DMS153 treated with DMSO at 0.1 percent for 48 hours (cell line): ENCODE measurements around the gene CPSF4.
"Not testable (repeated sequence)": the region's sequence is repeated elsewhere in the genome, so short reads cannot be mapped to it uniquely, and the experiment has no call there.

Source experiments
- DNase-seq: peaks from one replicate; lab custom pipeline; 2025; ENCODE audit not compliant: unreplicated experiment; lab: John Stamatoyannopoulos, UW

The CPSF4 gene

DNA sequence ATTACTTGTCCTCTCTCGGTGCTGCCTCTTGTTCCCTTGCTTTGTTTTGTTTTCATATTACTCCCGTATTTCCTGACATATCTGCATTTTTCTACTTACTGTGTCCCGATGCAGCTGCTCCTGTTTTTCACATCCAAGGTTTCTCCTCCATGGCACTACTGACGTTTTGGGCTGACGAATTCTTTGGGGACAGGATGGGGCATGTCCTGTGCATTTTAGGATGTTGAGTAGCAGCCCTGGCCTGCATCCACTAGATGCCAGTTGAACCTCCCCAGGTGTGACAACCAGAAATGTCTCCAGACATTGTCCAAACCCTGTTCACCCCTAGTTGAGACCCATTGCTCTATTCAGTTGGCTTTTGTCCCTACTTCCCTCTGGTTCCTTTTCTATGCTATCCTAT, 46.4 kb downstream of the CPSF4 start:
- no peak for DNase-seq

DNA sequence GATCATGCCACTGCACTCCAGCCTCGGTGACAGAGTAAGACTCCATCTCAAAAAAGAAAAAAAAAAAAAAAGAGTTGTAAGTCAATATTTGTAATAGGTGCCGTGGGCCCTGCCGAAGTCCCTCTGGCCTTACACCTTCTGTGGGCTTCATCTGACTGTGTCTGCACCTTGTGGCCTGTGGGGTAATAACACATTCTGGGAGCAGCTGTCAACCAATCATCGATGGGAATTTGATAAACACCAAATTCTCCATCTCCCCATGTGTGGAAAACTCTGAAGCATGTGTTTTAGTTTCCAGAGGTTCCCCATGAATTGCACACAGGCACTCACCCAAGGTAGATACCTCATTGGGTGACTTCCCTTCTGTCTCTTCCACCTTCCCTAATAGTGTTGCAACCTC, 50.5 kb downstream of the CPSF4 start:
- no peak for DNase-seq

DNA sequence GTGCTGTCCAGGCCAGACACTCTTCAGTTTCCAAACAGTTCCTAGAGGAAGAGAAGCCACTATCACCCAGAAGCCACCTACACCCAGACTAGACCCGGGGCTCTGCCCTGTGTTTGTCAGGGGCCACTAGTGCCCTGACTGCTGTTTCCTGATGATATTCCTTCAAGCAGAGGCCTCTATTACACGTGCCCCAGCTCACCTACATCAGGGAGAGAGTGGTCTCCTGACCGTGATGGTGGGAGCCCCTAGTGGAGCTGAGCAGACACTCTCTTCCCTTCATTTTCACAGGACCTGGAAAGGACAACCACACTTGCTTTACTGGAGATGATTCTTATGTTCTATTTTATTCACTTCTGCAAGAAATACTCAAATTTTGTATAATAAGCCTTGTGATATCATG, 52.1 kb downstream of the CPSF4 start:
- no peak for DNase-seq

DNA sequence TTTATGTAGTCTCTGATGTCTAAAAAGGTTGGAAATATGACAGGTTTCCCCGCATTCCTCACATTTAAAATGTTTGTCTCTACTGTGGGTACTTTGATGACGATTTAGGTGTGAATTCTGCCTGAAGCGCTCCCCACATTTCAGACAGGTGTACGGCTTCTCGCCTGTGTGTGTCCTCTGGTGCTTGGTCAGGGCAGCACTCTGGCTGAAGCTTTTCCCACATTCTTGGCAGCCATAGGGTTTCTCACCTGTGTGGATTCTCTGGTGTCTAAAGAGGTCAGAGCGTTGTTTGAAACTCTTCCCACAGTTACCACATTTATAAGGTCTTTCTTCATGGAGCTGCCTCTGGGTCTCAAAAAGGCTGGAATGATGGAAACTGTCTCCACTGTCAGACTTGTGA, 55.1 kb downstream of the CPSF4 start:
- no peak for DNase-seq

DNA sequence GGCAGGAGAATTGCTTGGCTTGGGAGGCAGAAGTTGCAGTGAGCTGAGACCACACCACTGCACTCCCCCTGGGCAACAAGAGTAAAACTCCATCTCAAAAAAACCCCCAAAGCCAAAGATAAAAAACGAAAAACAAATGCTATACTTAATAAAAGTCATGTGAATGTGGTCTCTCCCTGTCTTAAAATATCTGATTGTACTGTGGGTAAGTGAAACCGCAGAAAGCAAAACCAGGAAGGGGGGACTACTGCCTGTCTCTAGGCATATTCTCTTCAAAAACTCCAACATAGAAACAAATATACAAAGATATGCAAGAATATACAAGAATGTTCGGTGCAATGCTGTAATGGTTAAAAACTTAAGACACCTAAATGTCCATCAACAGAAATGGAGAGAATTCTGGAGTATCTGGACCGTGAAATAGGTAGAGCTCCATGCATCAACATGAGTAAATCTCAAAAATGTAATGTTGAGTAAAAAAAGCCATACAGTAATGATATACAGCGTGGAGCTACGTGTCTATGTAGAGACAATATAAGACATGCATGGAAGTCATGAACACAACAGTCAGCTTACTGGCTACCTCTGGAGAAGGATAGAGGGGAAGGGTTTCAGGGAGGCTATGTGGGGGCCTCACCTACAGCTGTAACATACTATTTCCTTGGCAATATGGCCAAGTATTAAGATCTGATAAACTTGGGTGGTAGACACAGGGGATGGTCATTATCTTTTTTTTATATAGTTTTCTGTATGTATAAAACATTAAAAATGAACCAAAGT, 59.2 kb downstream of the CPSF4 start:
- DNase-seq: no peak

DNA sequence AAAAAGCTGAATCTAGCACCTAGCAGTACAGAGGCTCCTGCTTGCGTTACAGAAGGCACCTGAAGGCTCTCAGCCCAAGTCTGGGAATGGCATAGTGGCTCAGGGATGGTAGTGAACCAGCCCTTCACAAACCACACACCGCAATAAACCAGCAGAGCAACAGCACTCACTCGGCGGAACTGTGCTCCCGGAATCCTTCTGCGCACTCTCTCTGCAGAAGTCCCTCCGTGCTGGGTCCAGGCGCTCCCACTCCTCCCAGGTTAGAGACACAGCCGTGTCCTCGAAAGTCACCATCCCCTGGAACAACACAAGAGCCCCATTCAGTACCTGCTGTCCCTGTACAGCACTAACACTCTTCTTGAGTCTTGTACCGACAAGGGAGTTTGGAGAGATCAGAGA, 59.8 kb downstream of the CPSF4 start:
- DNase-seq: no peak

DNA sequence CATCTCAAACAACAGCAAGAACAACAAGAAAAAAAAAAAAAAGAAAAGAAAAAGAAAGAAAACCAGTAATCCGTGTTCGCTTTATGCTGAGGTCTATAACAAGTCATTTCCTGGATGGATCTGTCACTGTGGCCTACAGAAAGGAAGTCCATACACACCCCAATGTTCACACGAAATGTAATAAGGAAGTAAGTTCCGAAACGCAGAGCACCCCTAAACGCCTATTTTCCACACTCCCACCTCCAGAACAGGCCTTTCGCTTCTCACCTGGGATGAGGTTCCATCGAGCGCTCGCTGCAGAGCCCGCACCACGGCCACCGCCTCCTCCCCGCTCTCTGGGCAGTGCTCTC, 60.6 kb downstream of the CPSF4 start:
- no peak for DNase-seq

DNA sequence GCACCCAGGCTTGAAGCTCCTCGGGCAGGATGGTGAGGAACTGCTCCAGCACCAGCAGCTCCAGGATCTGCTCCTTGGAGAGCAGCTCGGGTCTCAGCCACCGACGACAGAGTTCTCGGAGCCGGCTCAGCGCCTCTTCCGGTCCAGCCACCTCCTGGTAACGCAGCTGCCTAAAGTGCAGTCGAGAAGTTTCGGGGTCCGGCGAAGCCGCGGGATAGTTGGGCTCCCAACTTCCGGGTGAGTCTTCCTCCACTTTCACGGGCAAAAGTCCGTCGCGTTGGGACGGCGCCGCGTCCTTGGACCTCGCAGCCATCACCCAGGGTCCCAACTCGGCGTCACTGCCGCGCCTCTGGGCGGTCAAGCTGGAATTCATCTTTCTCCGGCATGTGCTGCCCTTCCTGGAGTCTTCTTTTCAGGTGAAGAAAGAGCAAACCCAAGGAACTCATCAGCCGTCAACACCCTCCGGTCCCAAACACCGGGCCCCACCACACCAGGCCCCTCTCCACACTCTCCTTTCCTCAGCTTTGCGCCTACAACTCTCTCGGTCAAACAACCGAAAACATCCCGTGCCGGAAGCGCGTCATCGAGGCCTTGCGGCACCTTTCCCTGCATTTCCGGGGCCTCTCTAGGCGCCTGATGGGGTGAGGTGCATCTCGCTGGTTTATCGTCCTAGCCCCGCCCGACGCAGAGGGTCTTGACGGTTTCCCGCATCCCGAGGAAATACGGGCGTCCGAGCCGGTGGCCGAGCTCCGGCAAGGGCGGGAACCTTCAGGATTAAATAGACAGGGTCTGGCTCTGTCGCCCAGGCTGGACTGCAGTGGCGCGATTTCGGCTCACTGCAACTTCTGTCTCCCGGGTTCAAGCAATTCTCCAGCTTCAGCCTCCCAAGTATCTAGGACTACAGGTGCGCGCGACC, 61.2 kb downstream of the CPSF4 start, which contains the start of gene ZNF394:
Gene ZNF394 (minus strand): TSS at position 561 of the 916 bp plus-strand sequence. CDS start 188 bp downstream, at position 373.
- peak; percentile 87 for DNase-seq

DNA sequence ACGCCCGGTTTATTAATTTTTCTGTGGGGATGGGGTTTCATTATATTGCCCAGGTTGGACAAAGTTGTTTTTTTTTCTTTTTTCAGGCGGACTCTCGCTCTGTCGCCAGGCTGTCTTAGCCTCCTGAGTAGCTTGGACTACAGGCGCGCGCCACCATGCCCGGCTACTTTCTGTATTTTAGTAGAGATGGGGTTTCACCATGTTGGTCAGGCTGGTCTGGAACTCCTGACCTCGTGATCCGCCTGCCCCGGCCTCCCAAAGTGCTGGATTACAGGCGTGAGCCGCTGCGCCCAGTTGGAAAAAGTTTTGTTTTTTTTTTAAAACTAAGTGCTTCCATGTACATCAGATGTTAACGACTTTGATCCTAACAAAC, 61.9 kb downstream of the CPSF4 start:
- no peak for DNase-seq

DNA sequence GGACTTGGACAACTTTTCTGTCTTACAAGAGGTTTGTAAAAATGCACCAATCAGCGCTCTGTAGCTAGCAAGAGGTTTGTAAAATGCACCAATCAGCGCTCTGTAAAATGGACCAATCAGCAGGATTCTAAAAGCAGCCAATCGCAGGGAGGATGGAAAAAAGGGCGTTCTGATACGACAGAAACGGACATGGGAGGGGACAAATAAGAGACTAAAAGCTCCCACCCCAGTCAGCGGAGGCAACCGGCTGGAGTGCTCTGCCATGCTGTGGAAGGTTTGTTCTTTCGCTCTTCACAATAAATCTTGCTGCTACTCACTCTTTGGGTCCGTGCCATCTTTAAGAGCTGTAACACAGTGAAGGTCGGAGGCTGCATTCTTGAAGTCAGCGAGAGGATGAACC, 62.5 kb downstream of the CPSF4 start:
- DNase-seq: not testable (repeated sequence)

DNA sequence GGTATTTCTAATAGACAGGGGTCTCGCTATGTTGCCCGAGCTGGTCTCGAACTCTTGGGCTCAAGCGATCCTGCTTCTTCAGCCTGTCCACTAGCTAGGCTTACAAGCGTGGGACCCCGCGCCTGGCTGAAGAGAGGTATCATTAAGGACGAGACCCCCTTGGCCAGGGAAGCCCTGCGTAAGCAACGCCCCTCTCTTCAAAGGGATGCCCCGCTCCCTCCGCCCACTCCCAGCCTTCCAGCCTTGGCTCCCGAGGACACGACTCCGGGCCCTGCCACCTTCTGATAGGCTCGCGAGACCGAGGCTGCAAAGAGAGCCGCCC, 65.5 kb downstream of the CPSF4 start:
- DNase-seq: no peak

DNA sequence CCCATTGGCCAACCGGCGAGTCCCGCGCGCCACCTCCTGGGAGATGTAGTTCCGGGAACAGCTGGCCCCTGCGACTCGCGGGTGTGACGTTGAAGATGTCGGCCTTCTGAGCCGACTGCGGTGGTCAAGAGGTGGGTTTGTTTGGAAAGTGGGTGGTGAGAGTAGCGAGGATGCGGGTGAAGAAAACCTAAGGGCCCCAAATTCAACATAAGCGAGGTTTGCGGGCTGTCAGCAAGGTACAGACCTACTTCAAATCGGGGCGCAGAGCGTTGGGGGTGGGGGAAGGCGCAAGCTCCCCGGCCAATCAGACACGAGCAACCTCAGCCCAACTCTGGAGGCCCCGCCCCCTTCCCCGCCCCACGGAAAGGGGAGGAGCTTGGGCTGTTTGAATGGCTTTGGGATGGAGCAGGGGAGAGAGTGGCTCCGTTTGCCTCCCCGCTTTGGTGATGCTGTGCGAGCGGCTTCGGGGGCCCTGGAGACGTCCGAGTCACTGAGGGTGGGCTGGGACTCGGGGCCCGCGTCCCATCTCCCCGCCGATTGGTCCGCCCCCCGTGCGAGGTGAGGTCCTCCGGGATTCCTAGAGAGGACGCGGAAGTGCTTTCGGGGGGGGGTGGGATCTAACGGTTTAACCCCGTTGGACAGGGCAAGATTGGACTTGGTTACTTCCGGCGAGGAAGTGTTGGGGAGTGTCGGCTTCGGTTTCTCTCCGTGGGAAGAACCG, 66.0 kb downstream of the CPSF4 start, which contains the start of gene ZKSCAN5:
Gene ZKSCAN5 (plus strand): TSS at position 60 of the 721 bp plus-strand sequence. CDS start 1,383 bp downstream, outside the sequence.
- DNase-seq: peak; percentile 96

DNA sequence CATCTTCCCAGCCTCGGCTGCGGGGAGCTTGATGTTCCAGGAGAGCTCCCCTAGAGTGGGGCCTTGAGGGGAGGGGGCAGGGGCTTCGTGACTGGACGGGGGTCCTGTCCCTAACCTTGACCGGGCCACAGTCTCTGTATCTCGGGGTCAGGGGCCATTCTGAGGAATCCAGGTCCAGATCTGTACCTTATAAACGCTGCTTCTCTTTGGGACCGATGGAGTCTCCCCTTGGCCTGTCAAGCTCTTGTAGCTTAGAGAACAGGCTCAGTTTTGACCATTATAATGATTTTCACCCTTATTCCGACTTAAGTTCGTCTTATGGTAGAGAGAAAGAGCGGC, 66.5 kb downstream of the CPSF4 start:
- DNase-seq: no peak
